Smooth muscle cell of the brain vasculature (primary cell): ENCODE data around the gene BMP6.

Source experiments
- DNase-seq: peaks from one replicate; pipeline ENCODE4 v3.0.0-alpha.2; 2012; ENCODE audit warnings: low read depth, low spot score

Gene BMP6

DNA sequence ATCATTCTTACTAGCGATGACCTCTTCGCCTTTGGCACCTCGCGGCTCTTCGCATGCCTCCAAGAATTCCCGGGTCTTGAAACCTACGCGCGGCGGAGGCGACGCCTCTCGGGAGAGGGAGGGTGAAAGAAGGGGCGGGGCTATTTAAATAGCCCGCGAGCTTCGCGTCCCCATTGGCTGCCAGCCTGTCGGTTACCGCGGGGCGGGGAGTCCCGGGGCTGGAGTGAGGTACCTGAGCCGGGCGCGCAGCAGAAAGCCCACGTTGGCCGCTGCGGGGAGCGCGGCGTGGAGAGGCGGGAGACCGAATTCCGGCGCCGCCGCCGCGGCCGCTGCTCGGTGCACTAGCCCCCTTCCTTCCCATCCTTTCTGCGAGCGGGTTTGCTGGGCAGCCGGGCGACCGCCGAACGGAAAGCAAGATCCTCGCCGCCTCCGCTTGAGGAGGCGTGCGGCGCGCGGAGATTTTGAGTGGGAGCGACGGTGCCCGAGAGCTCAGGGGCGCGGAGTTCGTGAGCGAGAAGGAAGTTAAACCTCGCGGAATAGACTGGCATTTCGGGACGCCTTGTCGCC is at the start of gene BMP6:
BMP6 (plus strand) TSS at position 251 of the 567 bp plus-strand sequence. CDS start 857 bp downstream, outside the sequence.
- DNase-seq, result no peak

DNA sequence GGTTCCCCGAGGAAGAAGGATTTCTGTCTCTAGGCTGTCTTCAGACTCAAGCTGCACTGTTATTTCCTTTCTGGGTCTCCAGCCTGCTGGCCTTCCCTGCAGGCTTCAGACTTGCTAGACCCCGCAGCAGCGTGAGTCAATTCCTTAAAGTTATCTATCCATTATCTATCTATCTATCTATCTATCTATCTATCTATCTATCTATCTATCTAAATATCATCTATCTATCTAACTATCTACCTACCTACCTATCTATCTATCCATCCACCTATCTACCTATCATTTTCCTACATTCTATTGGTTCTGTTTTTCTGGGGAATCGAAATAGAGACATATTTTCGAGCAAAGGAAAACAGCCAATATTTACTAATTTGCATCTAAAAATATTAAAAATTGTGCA is 48.7 kb upstream of the BMP6 start:
- no peak for DNase-seq

DNA sequence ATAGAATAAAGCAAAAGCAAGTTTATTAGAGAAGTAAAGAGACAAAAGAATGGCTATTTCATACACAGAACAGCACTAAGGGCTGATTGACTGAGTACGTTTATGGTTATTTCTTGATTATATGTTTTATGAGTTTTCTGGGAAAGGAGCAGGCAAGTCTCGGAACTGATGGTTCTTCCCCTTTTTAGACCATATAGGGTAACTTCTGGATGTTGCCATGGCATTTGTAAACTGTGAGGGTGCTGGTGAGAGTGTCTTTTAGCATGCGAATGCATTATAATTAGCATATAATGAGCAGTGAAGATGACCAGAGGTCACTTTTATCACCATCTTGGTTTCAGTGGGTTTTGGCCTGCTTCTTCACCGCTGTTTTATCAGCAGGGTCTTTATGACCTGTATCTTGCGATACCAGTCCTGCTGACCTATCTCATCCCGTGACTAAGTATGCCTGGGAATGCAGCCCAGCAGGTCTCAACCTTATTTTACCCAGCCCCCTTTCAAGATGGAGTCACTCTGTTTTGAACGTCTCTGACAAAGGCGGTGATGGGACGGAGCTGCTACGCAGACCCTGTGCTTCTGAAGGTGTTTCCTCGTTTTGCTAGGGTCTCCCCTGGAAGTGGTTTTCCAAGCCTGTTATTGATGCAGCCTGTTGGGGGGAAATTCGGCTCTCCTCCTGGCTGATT is 45.4 kb upstream of the BMP6 start:
- DNase-seq, result no peak

DNA sequence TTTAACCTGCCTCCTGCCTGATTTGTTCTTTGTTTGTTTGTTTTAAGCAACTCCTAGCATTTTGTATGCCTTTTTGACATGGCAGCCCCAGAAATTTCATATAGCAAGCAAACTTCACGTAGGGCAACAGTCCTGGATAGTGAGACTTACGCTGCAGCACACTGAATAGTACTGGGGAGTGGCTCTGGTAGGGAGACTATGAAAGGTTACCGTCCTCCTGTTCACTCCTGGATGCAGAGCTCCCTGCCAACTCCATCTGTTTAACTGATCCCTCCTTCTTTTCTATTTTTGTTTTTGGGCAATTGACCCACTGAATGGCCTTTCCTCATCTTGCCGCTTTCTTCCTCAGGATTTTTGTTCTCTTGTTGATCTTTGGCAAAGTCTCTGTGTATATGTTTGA is 44.5 kb upstream of the BMP6 start:
- no peak for DNase-seq

DNA sequence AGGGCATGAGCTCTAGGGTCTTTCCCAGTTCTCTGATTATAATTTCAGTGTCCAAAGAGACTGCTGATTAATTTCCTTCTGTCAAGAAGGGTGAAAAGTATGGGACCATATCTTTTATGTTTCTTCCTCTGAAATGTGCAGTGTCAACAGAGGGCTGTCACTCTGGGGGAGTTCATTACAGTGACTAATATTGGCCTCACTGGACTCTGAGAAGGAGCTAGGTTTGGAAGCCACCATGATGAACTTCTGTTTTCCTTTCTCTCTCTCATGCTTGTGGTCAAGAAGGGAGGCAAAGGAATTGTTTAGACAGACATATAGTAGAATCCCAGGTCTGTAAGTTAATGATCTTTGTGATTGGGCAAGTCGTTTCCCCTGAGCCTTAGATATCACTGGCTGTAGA is 41.8 kb upstream of the BMP6 start:
- DNase-seq, result no peak

DNA sequence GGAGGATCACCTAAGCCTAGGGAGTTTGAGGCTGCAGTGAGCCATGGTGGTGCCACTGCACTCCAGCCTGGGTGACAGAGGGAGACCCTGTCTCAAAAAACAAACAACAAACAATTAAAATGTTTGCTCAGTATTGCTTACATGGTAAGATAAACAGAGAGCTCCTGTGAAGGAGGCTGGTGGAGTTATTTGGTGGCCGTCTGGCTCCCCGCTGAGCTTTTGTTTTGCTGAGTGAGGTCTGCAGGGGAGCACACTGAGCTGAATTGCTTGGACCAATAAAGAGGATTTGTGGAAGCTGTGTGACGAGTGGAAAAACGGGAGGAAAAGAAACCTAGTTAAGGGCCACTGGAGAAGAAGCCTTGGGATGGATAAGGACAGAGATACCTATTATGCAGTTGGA is 41.1 kb upstream of the BMP6 start:
- no peak for DNase-seq

DNA sequence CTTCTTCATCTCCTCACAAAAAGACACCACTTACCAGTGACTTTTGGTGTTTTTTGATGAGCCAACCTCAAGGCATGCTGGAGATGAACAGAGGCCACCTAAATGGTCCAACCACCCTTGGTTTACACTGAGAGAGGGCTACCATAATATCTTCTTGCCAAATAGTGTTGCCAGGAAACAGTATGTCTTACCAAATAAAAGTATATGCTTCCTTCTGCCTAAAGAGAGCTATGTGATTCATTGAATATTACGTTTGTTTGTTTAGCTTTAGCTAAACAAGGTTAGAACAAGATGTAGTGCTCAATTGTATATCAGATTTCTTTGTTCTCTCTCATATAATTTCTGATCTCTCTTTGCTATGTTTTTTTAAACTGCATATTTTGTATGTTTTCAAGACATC is 40.6 kb upstream of the BMP6 start:
- no peak for DNase-seq

DNA sequence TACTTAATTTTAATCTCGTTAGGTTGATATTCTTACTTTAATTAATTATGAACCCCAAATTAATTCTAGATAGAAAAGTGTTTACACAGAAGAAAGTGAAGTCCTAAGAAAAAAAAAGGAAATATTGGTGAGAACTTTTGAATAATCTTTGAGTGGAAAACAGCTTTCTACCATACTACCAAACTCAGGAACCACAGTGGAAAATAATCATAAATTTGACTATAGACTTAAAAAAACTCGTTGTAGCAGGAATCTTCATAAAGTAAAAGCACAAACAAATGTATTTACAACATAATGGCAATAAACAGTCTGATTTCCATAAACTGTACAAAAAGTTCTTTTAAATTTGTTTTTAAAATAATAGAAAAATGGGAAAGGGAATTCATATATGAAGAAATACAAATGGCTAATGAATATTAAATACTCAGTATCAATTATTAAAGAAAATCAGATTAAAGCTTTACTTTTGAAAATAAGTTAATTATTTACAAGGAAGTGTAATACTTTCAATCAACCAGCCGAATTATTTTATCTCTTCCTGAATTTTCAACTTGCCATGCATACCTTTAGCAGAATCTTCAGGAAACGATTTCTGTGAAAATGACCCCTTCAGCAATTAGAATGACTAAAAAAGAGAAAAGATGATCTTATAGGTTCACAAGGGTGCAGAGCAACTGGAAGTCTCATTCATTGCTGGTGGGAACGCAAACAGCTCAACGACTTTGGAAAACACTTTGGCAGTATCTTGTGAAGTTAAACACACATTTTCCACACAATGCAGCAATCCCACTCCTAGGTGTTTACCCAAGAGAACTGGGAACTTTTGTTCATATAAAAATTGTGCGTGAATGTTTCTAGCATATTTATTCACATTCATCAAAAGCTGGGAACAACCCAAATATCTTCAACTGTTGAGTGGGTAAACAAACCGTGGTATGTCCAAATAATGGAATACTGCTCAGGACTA is 38.5 kb upstream of the BMP6 start:
- DNase-seq, result no peak

DNA sequence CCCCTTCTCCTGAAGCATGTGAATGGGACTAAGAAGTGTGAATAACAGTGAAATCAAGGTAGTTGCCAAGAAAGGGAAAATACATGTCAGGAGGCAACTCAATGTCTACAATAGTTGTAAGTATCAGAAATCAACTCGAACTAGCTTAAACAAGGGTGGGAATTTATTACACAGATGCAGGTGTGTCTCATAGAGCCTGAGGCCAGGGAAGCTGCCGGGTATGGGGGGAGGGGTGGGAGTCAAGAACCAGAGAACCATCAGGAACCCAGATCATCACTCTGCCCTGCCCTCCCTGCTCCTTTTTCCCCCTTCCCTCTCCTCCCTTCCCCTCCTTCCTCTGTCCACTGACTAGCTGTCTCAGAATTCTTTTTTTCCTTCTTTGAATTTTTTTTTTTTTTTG is 34.9 kb upstream of the BMP6 start:
- no peak for DNase-seq

DNA sequence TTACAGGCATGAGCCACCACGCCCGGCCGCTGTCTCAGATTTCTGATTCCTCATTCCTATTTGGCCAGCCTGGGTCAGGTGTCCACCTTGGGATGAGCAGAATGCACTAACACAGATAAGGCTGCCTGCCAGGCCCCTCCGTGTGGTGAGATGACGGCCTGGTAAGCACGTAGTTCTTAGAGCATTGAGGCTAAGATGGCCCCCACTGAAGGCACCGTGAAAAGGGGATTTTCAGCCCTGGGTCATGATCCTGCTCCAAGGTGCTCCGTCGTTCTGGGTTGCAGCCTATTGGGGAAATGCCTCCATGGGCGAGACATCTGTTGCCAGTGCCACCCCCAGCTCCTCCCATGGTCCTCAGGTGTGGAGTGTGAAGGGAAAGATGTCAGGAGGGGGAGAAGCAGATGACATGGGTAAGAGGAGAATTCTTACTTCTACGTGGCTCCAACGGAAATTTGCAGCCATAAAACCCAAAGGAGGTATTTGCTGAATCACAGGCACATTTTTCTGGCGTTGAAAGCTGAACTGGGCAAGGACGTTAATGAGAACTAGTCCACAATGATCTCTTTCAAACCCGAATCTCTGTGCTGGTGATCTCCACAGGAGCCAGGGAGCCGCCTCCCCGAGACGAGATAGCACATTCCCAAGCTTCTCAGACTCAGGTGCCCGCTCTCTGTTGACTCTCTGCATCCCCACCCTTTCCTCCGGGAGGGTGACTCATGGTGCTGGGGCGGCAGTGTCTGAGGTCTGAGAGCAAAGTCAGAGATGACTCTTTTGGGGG is 34.0 kb upstream of the BMP6 start:
- no peak for DNase-seq

DNA sequence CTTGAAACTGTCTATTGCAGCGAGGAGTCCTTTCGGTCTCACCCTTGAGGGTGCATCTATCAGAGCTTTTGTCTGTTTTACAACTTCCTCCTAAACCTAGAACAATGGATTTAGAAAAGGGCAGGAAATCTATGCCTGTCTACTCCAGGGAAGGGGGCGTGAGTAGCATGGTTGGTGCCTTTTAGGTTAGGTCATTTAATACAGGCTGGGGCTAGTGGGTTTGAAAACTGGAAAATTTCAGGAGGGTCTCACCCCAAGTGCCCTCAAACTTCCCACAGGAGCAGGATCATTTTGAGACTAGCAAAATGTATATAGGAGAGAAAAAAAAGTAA is 33.5 kb upstream of the BMP6 start:
- no peak for DNase-seq

DNA sequence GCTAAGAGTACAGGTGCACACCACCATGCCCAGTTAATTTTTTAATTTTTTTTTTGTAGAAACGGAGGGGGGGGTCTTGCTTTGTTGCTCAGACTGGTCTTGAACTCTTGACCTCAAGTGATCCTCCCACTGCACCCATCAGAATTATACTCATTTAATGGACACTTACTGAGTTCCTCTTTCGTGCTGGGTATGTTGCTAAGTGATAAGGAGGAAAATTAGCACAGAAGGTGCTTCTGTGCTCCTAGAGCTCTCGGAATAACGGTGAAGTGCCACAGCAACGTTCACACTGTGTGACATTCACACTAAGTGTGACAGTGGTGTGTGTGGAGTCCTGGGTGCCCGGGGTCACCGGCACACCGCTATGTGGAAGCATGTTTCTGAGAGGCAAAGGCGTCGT is 32.1 kb upstream of the BMP6 start:
- DNase-seq, result no peak

DNA sequence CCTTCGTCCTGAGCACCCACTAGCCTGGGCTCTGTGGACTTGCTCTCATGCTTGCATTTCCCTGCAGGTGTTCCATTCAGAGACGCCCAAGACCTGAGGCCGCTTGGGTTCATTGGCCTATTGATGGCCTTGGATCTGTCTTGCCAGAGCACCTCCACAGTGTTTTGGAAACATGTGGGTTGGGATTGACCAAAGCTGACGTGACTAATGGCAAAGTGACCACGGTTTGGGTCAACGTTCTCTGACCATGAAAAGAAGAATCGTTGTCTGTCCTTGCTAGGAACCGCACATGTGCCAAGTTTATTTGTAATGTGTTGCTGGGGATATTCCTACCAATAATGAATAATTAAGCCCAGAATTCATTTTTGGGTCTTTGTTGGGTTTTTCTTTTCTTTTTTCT is 29.8 kb upstream of the BMP6 start:
- DNase-seq, result no peak

DNA sequence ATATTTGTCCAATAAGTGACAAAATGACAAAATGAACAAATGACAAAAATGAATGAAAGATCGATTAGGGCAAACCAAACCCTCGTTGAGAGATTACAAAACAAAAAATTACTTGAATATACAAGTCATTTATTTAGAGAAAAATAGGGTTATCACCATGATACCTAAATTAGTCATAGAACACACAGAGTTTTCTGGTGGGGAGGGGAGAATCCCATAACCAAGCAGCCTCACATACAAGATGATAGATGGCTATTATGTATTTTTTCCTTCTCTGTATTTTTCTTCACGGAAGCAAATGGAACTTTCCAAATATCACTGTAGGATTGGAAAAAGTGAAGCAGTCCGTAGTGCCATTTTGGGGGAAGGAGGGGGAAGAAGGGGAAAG is 28.5 kb upstream of the BMP6 start:
- DNase-seq, result no peak

DNA sequence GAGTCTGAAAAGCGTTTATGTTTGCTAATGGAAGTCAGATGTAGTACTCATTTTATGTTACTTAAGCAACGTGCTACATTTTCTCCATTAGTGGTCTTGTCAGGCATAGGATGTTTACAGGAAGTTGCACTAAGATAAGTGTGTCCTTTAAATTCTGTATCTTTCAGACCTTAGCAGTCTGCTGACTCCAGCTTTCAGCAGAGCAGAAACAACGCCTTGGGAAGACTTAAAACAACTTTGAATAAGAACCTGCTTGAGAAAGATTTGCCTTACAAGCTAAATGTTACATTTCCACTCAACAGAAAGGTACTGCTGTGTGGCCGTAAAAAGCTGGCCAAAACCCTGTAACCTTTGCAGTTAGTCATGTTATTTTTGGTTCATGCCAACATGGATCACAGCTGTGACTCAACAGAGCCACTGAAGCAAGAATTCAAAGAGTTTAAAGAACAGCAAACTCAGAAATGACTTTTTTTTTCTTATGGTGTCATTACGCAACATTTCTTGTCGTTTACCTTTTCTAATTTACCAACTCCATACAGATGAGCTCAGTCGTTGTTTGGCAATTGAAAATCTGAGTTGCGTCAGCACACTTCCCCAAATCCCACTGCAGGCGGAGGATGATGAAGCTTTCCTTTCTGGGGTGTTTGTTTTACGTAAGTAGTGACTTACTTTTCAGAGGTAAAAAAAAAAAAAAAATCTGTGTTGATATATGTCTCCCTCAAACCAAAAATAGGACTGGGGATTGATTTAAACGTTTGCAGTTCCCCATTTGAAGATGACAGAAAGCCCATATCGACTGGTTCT is 27.9 kb upstream of the BMP6 start:
- peak; percentile 46 for DNase-seq

DNA sequence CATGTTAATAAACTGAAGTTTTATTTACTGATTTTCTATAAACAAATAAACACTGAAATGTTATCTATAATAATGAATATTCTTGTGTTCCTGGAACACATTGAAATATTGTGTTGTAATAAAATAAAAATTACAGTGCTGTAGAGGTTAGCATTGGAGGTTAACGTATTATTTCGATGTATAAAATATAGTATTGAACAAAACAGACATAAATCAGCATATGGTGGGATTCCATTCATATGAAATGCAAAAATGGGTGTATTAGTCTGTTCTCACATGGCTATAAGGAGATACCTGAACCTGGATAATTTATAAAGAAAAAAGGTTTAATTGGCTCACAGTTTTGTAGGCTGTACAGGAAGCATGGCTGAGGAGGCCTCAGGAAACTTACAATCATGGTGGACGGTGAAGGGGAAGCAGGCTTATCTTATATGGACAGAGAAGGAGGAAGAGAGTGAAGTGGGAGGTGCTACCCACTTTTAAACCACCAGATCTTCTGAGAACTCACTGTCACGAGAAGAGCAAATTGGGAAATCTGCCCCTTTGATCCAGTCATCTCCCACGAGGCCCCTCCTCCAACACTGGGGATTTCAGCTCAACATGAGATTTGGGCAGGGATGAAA is 24.6 kb upstream of the BMP6 start:
- DNase-seq, result no peak

DNA sequence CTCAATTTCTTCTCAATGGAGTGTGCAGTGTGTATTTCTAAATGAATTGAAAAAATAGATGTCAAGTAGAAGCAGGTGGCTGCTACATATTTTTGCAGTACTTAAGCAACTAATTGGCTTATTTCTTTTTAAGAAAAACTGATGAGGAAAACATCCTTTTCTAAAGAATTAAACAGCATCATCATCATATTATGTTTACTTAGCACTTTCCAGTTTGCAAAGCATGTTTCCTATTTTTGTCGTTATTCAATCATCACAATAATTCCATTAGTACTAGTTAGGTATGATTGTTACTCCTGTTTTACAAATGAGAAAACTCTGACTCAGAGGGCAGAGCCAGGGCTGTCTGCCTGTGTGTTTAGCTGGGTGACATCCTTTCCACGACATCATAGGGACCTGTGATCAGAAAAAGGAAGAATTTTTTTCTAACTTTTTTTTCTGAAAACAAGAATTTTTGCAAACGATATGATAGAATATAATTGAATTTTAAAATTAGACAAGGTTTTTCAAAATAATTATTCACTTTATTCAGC is 22.7 kb upstream of the BMP6 start:
- no peak for DNase-seq

DNA sequence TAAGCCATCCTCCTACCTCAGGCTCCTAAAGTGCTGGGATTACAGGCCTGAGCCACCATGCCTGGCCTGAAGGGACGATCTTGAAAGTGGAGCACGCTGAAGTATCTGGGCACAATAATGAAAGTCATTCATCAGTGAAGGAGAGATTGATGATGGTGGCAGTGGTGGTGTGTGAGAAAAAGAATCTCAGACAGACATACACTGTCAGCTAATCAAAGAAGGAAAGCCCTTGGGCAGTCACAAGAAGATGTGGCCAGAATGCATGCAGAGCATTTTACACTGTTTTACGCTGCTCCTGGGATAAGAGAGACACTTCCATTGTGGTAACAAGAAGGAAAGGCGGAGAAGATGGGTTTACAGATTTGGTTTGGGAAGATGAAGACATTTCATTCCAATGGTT is 20.4 kb upstream of the BMP6 start:
- no peak for DNase-seq

DNA sequence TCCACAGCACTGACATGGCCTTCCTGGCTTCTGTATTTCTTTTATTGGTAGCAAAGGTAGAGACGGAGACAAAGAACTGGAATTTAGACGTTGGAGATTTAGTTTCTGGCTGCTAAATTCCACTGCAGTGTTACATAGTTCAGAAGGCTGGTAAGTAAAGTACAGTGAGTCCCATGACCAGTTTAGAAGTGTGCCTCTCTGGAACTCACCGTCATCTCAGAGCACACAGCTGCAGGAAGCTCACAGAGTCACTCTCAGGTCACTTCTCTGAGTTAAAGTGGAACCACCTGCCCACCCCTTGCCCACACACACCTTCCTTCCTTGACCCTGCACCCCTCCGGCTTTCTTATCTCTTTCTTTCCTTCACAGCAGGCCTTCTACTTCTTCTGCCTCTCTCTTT is 19.6 kb upstream of the BMP6 start:
- no peak for DNase-seq

DNA sequence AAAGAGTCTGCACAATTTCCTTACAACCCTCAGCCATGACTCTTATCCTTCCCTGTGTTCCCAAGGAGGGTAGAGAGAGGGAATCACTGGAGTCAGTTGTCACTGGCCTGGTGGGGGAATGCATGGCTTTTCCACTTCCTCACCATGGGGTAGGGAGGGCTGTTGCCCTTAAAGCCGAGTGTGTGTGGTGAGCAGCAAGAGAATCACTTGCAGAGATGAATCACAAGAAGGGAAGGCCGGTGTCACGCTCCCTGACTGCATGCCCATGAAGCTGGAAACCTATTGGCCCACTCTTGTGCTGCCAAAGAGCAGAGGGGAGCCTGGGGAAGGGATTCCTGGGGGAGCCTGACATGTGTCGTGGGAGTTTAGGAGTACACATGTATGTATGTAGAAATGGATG is 18.1 kb upstream of the BMP6 start:
- DNase-seq, result no peak
